GM18505 (cell line): ENCODE measurements around the gene ACOXL.

Experiments used
- ATAC-seq: cut with Tn5 transposase; IDR thresholded peaks from one replicate; pipeline ENCODE4 v1.9.1; 2021; ENCODE audit not compliant: unreplicated experiment
- POLR2A ChIP-seq: IDR thresholded peaks from 4 replicates; pipeline ENCODE4 v1.6.1; 2011; ENCODE audit warnings: borderline replicate concordance; ENCODE audit not compliant: insufficient read depth, insufficient read length; ENCODE audit errors: extremely low read depth

The ACOXL gene

GRCh38 chr2:111142101-111142500, 409.7 kb downstream of the ACOXL start:
- no peak for TF ChIP-seq POLR2A
- no peak for ATAC-seq

- TF ChIP-seq POLR2A, result no peak
- ATAC-seq, result no peak
These were observed 410.9 kb downstream of the ACOXL start for GRCh38 chr2:111143107-111143842.

- TF ChIP-seq POLR2A, result no peak
These were observed 411.4 kb downstream of the ACOXL start for GRCh38 chr2:111143843-111144198.

GRCh38 chr2:111145103-111145760, 412.9 kb downstream of the ACOXL start:
- TF ChIP-seq POLR2A, result no peak
- ATAC-seq, result no peak

More at GRCh38 chr2:111143843-111144198, 411.4 kb downstream of the ACOXL start:
- no peak for ATAC-seq

- ATAC-seq, result no peak
- no peak for TF ChIP-seq POLR2A
These were observed 413.6 kb downstream of the ACOXL start for GRCh38 chr2:111145951-111146350.

GRCh38 chr2:111148225-111148873, 416.0 kb downstream of the ACOXL start:
- no peak for TF ChIP-seq POLR2A
- no peak for ATAC-seq

GRCh38 chr2:111148925-111149324, 416.6 kb downstream of the ACOXL start:
- no peak for TF ChIP-seq POLR2A
- no peak for ATAC-seq

- ATAC-seq, result no peak
- no peak for TF ChIP-seq POLR2A
These were observed 417.6 kb downstream of the ACOXL start for GRCh38 chr2:111149882-111150455.

GRCh38 chr2:111154758-111155157, 422.4 kb downstream of the ACOXL start:
- no peak for TF ChIP-seq POLR2A
- ATAC-seq, result no peak

GRCh38 chr2:111155610-111156009, 423.2 kb downstream of the ACOXL start:
- no peak for TF ChIP-seq POLR2A
- ATAC-seq, result no peak

- ATAC-seq, result no peak
- no peak for TF ChIP-seq POLR2A
These were observed 424.2 kb downstream of the ACOXL start for GRCh38 chr2:111156529-111156928.

GRCh38 chr2:111157071-111157661, 424.8 kb downstream of the ACOXL start:
- no peak for ATAC-seq
- TF ChIP-seq POLR2A, result no peak

GRCh38 chr2:111157798-111158197, 425.4 kb downstream of the ACOXL start:
- ATAC-seq, result no peak
- no peak for TF ChIP-seq POLR2A
